Fibroblast of the aortic adventitia (primary cell): Measurements from ENCODE around the gene GSK3B. TPM values are rescaled to one million over a fixed set of nuclear protein-coding genes. Genes with fewer than 3 reads are reported as not detected.

Experiments used
- DNase-seq: peaks from one replicate; pipeline ENCODE4 v3.0.0-alpha.2; 2010; ENCODE audit warnings: low read depth
- H3K4me3 ChIP-seq: 2 replicates; pipeline ENCODE4 v1.5.1; 2011; ENCODE audit warnings: low read depth, mild to moderate bottlenecking, control low read depth, low read length, moderate library complexity
- total RNA-seq: library from RNA; depleted of rRNA; stranded (reverse); fragments of >200 nt; gene quantifications from 2 replicates; pipeline ENCODE4 v1.2.3, GENCODE V29; 2012; ENCODE audit warnings: low replicate concordance
- TF ChIP-seq, protein P1 (sequence below): IDR thresholded peaks from 2 replicates; pipeline ENCODE4 v1.5.1; 2011; ENCODE audit warnings: mild to moderate bottlenecking, low read length, control low read depth, inconsistent platforms; ENCODE audit not compliant: insufficient read depth

The GSK3B gene
- total RNA-seq, 1 donor = 74.1 TPM

DNA sequence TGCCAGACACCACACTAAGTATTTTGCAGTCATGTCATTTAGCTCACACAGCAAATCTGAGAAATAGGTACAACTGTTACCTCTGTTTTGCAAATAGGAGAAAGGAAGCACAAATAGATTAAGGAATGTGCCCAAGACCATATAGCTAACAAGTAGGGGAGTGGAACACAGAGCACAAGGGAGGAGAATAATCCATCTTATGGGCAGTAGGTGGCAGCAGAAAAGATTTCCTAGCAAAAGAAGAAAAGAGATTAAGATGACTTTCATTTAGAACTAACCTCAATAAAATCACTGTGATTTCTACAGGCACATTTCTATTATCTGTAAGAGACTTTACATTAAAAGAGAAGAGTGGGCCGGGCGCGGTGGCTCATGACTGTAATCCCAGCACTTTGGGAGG, 263.2 kb downstream of the GSK3B start:
- no peak for DNase-seq
- TF ChIP-seq, protein P1, sequence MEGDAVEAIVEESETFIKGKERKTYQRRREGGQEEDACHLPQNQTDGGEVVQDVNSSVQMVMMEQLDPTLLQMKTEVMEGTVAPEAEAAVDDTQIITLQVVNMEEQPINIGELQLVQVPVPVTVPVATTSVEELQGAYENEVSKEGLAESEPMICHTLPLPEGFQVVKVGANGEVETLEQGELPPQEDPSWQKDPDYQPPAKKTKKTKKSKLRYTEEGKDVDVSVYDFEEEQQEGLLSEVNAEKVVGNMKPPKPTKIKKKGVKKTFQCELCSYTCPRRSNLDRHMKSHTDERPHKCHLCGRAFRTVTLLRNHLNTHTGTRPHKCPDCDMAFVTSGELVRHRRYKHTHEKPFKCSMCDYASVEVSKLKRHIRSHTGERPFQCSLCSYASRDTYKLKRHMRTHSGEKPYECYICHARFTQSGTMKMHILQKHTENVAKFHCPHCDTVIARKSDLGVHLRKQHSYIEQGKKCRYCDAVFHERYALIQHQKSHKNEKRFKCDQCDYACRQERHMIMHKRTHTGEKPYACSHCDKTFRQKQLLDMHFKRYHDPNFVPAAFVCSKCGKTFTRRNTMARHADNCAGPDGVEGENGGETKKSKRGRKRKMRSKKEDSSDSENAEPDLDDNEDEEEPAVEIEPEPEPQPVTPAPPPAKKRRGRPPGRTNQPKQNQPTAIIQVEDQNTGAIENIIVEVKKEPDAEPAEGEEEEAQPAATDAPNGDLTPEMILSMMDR = peak; percentile 9
- H3K4me3 ChIP-seq = no peak overlapping the region

DNA sequence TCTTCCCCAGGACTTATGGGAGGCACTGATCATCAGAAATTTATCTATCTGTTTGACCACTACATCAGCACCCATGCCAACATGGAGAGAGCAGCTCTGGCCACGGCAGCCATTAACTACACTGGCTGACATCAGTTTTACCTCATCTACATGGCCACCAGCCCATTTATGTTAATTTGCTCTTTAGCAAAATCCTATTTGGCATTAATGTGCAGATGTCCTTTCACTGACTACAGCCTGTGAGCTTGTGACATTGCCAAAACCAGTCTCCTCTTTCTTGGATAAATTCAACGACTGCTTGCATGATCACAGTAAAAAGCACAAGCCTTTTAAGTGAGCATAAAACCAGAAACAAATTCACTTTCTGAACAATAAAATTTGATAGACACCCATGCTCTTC, 264.8 kb downstream of the GSK3B start:
- DNase-seq = peak; percentile 6
- H3K4me3 ChIP-seq = no peak overlapping the region
- TF ChIP-seq, protein P1 = no peak

DNA sequence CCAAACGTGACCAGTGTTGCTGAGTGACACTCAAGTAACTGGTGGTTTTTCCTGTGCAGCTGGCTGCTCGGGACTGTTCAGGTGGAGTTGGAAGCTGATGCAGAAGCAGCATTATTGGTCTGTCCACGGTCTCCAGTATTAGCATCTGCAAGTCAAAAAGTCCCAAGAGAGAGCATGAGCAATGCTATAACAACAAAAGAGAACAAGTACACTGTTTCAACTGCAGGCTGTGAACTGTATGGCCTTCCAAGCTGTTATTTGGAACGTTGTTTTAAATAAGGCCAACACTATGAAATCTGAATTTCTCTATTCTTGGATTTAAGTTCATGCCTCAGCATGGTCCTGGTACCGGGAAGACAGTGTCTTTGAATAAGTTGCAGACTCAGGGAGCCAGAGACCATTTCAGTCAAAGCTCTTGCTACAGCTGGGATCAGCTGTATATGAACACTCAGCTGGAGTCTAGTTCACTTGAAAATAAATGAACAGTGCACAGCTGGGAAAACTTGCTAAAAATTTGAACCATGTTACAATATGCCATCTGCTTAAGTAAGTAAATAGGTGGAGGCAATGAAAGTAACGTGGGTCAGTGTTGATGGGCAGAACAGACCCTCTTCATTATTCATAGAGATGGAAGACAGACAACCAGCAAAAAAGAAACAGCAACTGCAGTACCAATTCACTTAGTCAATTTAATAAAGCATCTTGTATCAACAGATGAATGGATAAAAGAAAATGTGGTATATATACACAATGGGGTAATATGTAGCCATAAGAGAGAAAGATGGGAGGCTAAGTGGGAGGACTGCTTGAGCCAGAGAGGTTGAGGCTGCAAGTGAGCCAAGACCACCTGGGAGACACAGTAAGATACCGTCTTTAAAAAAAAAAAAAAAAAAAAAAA, 267.3 kb downstream of the GSK3B start:
- no peak overlapping the region for H3K4me3 ChIP-seq
- DNase-seq = no peak
- TF ChIP-seq, protein P1 = no peak

DNA sequence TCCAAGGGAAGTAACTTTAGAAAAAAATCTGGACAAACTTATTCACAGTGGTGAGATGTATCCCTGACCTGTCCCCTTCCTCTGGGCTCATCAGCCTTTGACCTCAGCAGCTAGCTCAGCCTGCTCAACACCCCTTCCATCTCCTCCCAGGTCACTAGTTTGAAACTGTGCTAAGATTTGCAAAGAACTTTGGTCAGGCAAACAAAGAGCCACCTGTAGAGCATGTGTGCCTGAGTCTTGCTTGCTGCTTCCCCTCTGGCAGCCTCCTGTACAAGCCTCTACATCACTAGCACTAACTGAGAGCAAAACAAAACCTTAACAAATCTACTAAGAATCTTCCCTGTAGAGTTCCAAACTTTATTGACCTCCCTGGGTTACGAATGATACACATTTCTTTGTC, 268.4 kb downstream of the GSK3B start:
- no peak overlapping the region for H3K4me3 ChIP-seq
- TF ChIP-seq, protein P1 = no peak
- no peak for DNase-seq

DNA sequence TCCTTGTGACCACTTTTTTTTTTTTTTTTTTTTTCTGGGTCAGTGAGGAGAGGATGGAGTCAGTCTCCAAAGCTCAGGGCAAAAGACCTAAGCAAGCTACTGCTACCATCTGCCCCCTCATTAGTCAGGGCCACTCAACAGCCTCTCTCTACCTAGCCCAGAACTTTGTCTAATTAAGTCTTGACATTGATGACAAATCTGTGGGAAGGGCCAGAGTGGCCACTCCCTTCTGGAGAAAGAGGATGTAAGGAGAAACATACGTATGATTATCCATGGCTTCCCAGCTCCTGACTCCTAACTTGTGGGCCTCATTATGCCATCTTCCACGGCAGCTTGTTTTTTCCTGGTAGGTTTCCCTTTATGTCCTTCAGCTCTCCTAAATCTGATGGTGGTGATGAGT, 274.4 kb downstream of the GSK3B start:
- DNase-seq = no peak
- TF ChIP-seq, protein P1 = no peak

DNA sequence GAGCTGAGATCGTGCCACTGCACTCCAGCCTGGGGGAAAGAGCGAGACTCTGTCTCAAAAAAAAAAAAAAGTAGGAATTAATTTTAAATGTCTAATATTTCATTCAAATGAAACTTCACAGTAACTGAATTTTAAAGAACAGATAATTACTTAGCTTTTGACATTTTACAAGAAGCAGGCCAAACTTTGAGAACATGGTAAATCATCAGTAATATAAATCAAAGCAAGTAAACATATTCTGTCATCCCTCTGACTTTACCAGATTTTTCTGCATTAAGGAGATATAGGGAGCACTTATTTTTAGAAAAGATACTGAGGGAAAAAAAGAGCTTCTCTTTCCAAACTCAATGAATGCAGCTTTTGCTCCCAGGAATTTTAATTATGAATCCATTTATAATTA, 275.3 kb downstream of the GSK3B start:
- no peak overlapping the region for H3K4me3 ChIP-seq
- TF ChIP-seq, protein P1 = no peak
- no peak for DNase-seq

More for the DNA sequence above, 274.4 kb downstream of the GSK3B start:
- H3K4me3 ChIP-seq = no peak overlapping the region
